HG03175 (cell line): Measurements from ENCODE around the gene IFNAR1.

ENCODE experiments used
- ATAC-seq: cut with Tn5 transposase; IDR thresholded peaks from one replicate; pipeline ENCODE4 v1.9.1; 2021; ENCODE audit warnings: mild to moderate bottlenecking, moderate library complexity; ENCODE audit not compliant: unreplicated experiment

The IFNAR1 gene

DNA sequence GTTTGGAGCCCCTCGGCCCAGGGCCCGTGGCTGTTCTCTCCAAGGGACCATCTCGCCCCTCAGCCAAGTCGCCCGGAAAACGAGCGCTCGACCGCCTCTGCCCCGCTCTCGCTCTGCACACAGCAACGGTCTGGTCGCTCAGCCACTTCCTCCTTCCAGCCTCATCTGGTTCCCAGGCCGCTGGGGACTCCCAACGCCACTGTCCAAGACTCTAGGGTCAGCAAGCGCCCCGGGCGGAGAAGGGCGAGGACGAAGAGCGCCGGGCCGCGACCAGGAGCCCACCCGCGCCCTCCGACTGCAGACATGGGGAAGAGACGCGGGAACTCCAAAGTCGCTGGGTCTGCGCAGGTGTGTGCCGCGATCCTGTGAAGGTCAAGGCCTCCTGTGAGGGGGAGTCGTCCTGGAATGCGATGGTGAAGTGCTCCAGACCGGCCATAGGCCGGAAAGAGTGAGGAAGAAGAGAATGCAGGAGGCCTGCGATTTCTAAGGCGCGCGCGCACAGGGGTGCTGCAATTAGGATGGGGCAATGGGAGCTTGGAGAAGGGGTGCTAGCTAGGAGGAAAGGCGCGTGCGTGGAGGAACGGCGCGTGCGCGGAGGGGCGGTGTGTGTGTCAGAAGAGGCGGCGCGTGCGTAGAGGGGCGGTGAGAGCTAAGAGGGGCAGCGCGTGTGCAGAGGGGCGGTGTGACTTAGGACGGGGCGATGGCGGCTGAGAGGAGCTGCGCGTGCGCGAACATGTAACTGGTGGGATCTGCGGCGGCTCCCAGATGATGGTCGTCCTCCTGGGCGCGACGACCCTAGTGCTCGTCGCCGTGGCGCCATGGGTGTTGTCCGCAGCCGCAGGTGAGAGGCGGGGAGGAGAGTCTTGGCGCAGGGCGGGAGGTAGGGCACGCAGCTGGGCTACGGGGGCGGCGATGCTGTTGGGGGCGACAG is at the start of gene IFNAR1:
Gene IFNAR1, plus strand, starts transcription at position 680 of the 931 bp plus-strand sequence. Its CDS starts 86 bp downstream, at position 766.
- ATAC-seq, result peak; percentile 75

DNA sequence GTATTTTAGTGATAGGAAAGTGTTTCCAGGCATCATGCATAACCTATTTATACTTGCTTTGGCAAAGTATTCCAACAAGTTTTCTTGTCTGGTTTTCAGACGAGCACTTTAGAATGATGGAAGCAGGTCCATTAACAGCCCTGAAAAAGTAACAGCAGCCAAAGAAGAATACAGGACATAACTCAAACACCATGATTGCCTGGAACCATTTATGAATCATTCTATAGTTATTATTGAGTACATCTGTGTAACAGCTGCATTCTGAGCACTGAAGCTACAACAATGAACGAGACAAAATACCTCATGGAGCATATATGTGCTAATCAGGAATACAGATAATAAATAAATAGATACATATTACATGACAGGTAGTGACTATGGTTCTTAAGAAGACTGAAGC is 46.0 kb upstream of the IFNAR1 start:
- no peak for ATAC-seq

- ATAC-seq, result no peak
Observed at GRCh38 chr21:33279330-33279820, 45.4 kb upstream of the IFNAR1 start.

GRCh38 chr21:33281096-33281652 is 43.6 kb upstream of the IFNAR1 start:
- no peak for ATAC-seq

DNA sequence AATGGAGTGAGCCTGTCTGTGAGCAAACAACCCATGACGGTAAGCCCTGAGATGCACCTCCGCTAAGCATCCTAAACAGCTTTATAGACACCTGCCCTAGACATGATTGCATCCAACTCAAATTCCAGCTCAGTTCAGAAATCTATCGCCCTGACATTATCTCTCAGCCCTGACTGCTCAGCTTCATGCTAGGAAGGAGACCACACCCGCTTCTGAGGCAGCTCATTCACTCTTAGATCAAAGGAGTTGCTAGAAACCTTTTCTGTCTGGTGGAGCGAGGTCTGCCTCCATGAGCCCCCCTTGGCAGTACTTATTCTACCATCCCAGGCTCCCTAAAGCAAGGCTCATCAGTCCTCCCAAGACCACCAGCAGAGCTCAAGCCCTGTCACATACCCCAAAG is 41.6 kb upstream of the IFNAR1 start:
- ATAC-seq, result no peak

GRCh38 chr21:33286076-33286475 is 38.7 kb upstream of the IFNAR1 start:
- no peak for ATAC-seq

DNA sequence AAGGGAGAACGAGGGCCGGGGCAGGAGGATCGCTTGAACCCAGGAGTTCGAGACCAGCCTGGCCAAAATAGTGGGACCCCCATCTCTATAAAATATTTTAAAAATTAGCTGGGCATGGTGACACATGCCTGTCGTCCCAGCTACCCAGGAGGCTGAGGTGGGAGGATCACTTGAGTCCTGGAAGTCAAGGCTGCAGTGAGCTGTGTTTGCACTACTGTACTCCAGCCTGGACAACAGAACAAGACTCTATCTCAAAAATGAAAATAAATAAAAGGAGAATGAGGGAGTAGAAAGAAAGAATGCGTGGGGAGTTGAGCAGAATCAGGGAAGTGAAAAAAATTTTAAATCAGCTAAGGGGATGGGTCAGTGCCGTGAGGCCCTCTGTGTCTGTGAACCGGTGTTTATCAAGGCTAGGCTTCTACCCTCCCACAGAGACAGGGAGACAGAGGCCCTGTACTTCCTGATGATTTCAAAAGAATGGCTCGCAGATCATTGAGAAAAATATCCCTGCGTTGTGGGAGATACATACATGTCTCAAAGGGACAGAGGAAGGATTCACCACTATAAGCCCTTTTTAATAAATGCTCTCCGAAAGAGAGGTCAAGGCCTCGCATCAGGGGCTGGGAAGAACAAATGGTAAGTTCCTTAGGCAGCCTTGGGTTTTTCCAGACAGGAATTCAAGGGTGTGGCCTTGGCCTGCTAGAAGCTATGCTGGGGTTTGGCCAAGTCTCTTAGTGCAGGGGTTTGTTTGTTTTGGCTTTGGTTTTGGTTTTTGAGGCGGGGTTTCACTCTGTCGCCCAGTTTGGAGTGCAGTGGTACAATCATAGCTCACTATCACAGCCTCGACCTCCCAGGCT is 37.9 kb upstream of the IFNAR1 start:
- ATAC-seq, result no peak

- no peak for ATAC-seq
Observed at GRCh38 chr21:33289199-33289819, 35.5 kb upstream of the IFNAR1 start.

- no peak for ATAC-seq
Observed at GRCh38 chr21:33290441-33290840, 34.3 kb upstream of the IFNAR1 start.

DNA sequence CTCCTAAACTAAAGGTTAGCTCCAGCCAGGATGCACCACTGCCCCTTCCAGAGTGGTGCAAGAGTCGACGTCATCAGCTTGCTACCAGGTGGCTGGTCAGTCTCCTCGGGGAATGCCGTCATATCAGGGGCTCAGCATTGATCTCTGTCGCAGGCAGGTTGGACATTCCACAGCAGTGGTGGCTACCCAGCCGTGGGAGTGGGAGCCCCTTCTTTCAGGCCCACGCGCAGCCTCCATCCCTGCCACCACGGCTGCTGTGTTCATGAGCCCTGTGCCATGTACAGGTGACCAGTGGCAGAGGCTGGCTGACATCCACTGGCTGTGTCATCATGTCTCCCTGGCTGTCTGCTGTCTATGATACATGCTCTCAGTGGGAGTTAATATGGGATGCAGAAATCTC is 33.1 kb upstream of the IFNAR1 start:
- no peak for ATAC-seq

DNA sequence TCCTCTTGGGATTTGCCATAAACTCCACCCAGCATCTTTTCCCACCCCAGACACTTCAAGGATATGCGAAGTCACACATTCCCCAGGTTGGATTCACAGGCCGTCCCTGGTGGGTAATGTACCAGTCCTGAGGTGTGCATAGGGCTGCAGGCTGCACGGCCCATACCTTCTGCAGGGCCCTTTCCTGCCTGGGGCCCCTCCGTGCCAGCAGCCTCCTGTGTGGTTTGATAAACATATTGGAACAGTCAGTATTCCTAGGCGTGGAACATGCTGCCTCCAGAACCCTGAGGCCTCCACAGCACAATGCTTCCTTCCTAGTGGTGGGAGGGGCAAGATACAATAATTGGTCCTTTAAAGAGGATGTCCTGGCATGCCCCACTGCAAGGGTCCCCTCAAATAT is 32.0 kb upstream of the IFNAR1 start:
- ATAC-seq, result no peak

DNA sequence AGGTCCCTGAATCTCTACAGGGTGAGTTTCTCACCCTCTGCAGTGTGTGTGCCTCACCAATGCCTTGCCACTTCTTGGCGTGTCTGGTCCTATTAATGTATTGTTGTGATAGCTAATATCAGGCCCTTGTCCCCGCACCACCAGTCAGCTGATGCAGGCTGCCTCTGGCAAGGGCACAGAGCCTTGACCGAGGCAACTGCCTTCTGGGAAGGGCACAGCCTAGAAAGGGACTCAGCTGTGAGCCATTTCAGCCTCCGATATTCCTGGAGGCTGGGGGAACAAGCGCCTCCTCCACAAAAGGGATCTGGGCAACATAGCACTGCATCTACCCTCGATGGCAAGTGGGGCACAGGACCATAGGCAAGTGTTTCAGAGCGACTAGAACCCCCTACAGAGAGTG is 31.6 kb upstream of the IFNAR1 start:
- no peak for ATAC-seq

DNA sequence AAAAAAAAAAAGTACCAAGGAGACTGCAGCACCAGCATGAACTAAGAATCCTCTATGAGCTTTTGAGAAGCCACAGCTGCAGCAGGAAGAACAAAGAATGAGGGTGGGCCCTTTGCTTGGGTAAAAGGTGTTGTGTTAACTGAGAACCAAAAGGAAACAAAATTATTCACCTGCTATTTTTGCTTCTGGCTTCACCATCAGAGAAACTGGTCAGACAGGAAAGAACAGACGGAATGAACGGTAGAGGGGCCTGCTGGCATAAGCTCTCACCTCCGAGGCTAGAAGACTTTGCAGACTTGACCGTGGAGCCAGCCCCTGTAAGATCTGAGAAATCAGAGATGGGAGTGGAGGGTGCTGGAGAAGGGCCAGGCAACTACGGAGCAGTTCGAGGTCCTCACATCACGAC is 31.0 kb upstream of the IFNAR1 start:
- ATAC-seq, result no peak

- ATAC-seq, result no peak
Observed at GRCh38 chr21:33296156-33296555, 28.6 kb upstream of the IFNAR1 start.

- peak; percentile 75 for ATAC-seq
Observed at GRCh38 chr21:33299181-33299752, 25.5 kb upstream of the IFNAR1 start.

GRCh38 chr21:33300701-33301631 is 23.8 kb upstream of the IFNAR1 start:
- no peak for ATAC-seq

GRCh38 chr21:33301632-33302002 is 23.2 kb upstream of the IFNAR1 start:
- no peak for ATAC-seq

DNA sequence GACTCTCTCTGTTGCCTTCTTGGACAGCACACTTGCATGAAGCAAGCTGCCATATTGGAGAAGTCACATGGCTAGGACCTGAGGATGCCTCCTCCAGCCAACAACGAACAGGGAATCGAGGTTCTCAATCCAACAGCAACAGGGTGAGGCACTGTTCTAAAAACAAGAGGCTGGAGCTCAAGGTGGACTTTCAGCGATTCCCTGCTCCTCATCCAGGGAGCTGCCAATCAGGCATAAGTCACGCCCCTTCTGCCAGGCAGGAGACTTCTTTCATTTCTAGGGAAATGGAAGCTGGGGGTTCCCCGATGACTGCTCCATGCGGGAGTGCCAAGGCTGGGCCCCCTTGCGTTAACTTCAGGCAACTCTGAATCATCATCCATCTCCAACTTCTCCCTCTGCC is 22.7 kb upstream of the IFNAR1 start:
- ATAC-seq, result no peak

GRCh38 chr21:33302796-33303195 is 22.0 kb upstream of the IFNAR1 start:
- ATAC-seq, result no peak

DNA sequence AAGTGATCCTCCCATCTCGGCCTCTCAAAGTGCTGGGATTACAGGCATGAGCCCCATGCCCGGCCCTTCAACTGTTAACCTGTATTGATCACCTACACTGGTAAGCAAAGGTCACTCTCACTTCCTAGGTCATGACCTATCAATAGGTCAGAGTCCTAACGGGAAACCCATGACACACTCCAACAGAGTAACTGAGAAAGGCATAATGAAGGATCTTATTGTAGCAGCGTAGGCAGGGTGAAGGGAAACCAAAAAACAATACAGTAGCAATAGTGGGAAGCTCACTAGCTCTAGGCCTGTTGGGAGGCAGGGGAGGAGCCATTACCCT is 19.5 kb upstream of the IFNAR1 start:
- ATAC-seq, result no peak
